Breast epithelium (tissue), 3 donors: ENCODE measurements around the gene PLEKHG4.

Source experiments
- POLR2A ChIP-seq: fragments of 450-650 bp; IDR thresholded peaks from one replicate; pipeline ENCODE4 v1.6.1; 2016; ENCODE audit warnings: antibody characterized with exemption, mild to moderate bottlenecking, moderate library complexity
- POLR2AphosphoS5 ChIP-seq, 3 donors: sonication (generic); formaldehyde crosslinking; IDR thresholded peaks; one replicate each; pipeline ENCODE4 v1.6.1; 2017; ENCODE audit warnings: antibody characterized with exemption in 3 of 3
- TF ChIP-seq, protein P1 (sequence below), 3 donors: fragments of 450-650 bp; IDR thresholded peaks; one replicate each; pipeline ENCODE4 v1.5.1; 2016 to 2017; ENCODE audit warnings: antibody characterized with exemption in 3 of 3, mild to moderate bottlenecking in 3 of 3, moderate library complexity in 3 of 3

DNA sequence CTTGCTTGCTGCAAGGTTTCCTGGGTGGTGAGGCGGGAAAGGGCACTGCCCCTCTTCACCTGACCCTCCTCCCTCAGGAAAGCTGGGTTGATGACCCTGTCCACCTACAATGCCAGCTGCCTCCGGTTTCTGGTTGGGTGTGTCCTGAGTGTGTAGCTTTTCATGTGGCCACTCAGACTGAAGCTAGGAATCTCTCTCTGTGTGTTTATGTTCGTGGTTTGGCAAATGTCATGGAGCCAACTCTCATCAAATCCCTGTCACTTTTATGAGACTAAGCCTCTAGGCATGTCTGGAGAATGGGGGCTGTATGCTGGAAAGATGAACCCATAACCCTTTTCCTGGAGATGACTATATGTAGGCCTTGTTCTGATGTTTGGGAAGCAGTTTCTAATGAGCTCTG lies 17.1 kb downstream of the PLEKHG4 start:
- TF ChIP-seq, protein P1, sequence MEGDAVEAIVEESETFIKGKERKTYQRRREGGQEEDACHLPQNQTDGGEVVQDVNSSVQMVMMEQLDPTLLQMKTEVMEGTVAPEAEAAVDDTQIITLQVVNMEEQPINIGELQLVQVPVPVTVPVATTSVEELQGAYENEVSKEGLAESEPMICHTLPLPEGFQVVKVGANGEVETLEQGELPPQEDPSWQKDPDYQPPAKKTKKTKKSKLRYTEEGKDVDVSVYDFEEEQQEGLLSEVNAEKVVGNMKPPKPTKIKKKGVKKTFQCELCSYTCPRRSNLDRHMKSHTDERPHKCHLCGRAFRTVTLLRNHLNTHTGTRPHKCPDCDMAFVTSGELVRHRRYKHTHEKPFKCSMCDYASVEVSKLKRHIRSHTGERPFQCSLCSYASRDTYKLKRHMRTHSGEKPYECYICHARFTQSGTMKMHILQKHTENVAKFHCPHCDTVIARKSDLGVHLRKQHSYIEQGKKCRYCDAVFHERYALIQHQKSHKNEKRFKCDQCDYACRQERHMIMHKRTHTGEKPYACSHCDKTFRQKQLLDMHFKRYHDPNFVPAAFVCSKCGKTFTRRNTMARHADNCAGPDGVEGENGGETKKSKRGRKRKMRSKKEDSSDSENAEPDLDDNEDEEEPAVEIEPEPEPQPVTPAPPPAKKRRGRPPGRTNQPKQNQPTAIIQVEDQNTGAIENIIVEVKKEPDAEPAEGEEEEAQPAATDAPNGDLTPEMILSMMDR (IDR thresholded peaks at IDR 0.05), result no peak
- no peak for TF ChIP-seq POLR2A
- no peak for TF ChIP-seq POLR2AphosphoS5 (IDR thresholded peaks at IDR 0.05)
